HG03280 (cell line): ENCODE data around the gene ORC1.

ENCODE experiments used
- ATAC-seq: cut with Tn5 transposase; IDR thresholded peaks from one replicate; pipeline ENCODE4 v1.9.1; 2021; ENCODE audit warnings: mild to moderate bottlenecking, moderate library complexity; ENCODE audit not compliant: unreplicated experiment

ORC1 gene

DNA sequence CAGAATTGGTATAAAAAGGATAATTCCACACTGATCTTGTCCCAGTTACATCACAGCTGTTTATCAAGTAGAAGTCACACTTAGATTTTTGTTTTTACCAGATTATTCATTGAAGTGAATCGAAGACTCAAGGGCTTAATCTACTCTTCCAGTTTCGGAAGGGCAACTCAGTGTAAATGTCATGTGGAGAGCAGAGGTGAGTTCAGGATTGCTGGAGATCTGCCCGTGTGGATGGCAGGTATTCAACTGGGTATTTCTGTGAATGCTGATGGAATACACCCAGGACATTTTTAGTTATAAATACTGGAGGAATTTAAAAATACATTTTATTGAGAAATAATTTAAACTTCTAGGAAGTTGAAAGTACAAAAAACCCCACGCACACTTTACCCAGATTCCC lies 57.6 kb downstream of the ORC1 start:
- ATAC-seq, result no peak

DNA sequence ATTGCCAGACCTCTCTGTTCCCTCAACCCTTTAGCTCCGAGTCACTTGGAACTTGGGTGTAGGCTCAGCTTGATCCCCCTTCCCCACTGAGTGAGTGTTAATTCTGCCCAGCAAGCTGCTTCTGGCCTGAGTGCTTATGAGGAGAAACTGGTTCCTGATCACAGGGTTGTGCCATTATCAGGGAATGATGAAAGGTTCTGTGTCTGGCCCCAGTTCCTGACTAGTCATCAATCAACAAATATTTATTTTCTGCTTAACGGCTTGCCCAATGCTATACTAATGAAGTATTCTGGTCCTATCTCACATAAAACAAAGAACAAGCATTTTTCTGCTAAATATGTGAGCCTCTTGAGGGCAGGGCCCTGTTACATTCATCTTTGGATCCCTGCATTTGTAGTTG lies 59.0 kb downstream of the ORC1 start:
- ATAC-seq, result no peak

- ATAC-seq, result no peak
These were observed 60.2 kb downstream of the ORC1 start for GRCh38 chr1:52343979-52344378.

- ATAC-seq, result no peak
These were observed 62.5 kb downstream of the ORC1 start for GRCh38 chr1:52341655-52342260.

DNA sequence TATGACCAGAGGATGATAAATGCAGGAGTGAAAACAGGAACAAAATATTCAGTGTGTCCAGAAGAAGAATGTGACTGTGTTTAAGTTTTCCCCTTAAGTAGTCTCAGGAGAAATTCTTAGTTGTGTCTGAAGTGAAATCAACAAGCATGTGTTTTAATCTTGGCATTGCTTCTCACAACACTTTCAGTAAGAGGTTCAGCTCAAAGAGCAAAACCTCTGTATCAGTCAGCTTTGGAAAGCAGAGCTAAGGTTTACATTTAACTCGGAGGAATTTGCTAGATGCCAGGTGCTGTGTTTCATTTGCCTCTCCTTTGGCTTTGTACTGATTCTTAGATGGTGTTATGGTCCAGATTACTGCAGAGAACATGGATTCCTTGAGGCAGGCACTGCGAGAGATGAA lies 66.8 kb downstream of the ORC1 start:
- ATAC-seq, result no peak

DNA sequence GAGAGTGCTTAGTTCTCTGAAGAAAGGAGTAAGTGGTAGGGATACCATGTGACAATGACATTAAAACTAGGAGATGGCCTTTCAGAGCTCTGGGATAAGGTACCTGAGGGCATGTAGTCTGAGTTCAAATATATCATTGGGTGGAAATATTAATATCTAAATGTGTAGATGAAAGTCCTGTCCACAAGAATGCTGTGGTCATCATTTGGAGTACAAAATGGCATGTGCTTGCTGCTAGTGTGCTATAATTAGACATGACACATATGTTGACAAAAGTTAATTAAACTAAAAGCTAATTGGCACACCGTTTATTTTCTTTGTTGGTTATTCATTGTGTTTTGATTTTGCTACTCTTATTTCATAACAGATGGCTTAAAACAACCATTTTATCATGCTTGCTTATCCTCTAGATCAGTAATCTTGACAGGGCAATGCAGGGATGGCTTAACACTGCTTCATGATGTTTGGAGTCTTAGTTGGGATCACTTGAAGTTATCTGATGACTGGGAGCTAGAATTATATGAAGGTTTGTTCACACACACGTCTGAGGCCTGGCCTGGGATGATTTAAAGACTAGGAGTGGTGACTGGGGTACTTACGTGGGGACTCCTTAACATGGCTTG lies 69.2 kb downstream of the ORC1 start:
- no peak for ATAC-seq

DNA sequence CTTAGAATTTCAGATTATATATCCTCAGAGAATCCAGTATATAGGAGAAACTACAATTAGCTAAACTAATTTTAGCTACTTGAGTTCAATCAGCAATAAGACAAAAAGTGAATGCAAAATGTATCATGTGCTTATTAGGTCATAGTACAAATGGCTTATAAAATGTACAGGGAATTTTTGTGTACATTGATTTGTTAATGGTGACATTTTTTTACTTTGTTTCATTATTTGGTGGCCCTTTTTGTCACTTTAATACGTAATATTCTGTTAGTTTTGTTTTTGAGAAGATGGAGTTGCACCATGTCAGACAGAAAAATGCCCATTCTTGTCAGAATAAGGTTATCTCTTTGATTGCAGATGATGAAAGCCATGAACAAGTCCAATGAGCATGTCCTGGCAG lies 71.8 kb downstream of the ORC1 start:
- no peak for ATAC-seq

GRCh38 chr1:52328615-52329014 lies 75.6 kb downstream of the ORC1 start:
- ATAC-seq, result no peak

GRCh38 chr1:52325786-52326185 lies 78.4 kb downstream of the ORC1 start:
- ATAC-seq, result no peak

DNA sequence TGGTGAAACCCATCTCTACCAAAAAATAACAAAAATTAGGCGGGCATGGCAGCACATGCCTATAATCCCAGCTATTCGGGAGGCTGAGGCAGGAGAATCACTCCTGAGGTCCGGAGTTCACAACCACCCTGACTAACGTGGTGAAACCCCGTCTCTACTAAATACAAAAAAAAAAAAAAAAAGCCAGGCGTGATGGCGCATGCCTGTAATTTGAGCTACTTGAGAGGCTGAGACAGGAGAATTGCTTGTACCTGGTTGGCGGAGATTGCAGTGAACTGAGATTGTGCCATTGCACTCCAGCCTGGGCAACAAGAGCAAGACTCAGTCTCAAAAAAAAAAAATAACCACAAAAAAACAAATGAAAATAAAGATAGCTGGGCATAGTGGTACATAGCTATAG lies 80.5 kb downstream of the ORC1 start:
- ATAC-seq, result no peak
